NCI-H69 (cell line): Measurements from ENCODE around the gene RFC5.
"Not testable (repeated sequence)": the region's sequence is repeated elsewhere in the genome, so short reads cannot be mapped to it uniquely, and the experiment has no call there.

Source experiments
- DNase-seq: peaks from one replicate; lab custom pipeline; 2025; lab: John Stamatoyannopoulos, UW

The RFC5 gene

GRCh38 chr12:118015944-118016343 is 559 bp upstream of the RFC5 start:
- peak; percentile 30 for DNase-seq

- no peak for DNase-seq
These were observed 1.4 kb downstream of the RFC5 start for GRCh38 chr12:118017926-118018325.

- DNase-seq: no peak
These were observed 3.5 kb downstream of the RFC5 start for GRCh38 chr12:118020036-118020435.

GRCh38 chr12:118022097-118022727 is 5.7 kb downstream of the RFC5 start:
- not testable (repeated sequence) for DNase-seq

- DNase-seq: no peak
These were observed 6.2 kb downstream of the RFC5 start for GRCh38 chr12:118022728-118023109.

GRCh38 chr12:118023301-118023860 is 6.9 kb downstream of the RFC5 start:
- DNase-seq: no peak

- no peak for DNase-seq
These were observed 8.7 kb downstream of the RFC5 start for GRCh38 chr12:118025168-118025567.

GRCh38 chr12:118029166-118029565 is 12.7 kb downstream of the RFC5 start:
- no peak for DNase-seq

GRCh38 chr12:118032188-118032587 is 15.7 kb downstream of the RFC5 start:
- DNase-seq: no peak

- no peak for DNase-seq
These were observed 16.8 kb downstream of the RFC5 start for GRCh38 chr12:118033323-118033722.

GRCh38 chr12:118033902-118034301 is 17.4 kb downstream of the RFC5 start:
- DNase-seq: no peak

- DNase-seq: peak; percentile 70
These were observed 18.1 kb downstream of the RFC5 start for GRCh38 chr12:118034429-118035189.

- DNase-seq: peak; percentile 78
These were observed 18.9 kb downstream of the RFC5 start for GRCh38 chr12:118035190-118036041.

- no peak for DNase-seq
These were observed 20.3 kb downstream of the RFC5 start for GRCh38 chr12:118036672-118037411.

- no peak for DNase-seq
These were observed 21.6 kb downstream of the RFC5 start for GRCh38 chr12:118038137-118038536.

GRCh38 chr12:118042091-118042490 is 25.6 kb downstream of the RFC5 start:
- no peak for DNase-seq

- DNase-seq: no peak
These were observed 27.6 kb downstream of the RFC5 start for GRCh38 chr12:118044075-118044474.

- DNase-seq: no peak
These were observed 28.1 kb downstream of the RFC5 start for GRCh38 chr12:118044577-118044976.

- DNase-seq: no peak
These were observed 29.9 kb downstream of the RFC5 start for GRCh38 chr12:118046430-118046829.

- no peak for DNase-seq
These were observed 34.7 kb downstream of the RFC5 start for GRCh38 chr12:118050972-118051910.
